AG09319 (cell line): ENCODE measurements around the gene ZNF335.

ENCODE experiments used
- DNase-seq: peaks from one replicate; pipeline ENCODE4 v3.0.0-alpha.2; 2010; ENCODE audit warnings: low read depth; ENCODE audit errors: extremely low read depth
- TF ChIP-seq, protein P1 (sequence below): IDR thresholded peaks from 2 replicates; pipeline ENCODE4 v1.5.1; 2011; ENCODE audit warnings: low read depth, mild to moderate bottlenecking, inconsistent platforms, low read length, moderate library complexity

Gene ZNF335

GRCh38 chr20:45981261-45981660 lies 9.3 kb upstream of the ZNF335 start:
- DNase-seq, result no peak
- TF ChIP-seq, protein P1, sequence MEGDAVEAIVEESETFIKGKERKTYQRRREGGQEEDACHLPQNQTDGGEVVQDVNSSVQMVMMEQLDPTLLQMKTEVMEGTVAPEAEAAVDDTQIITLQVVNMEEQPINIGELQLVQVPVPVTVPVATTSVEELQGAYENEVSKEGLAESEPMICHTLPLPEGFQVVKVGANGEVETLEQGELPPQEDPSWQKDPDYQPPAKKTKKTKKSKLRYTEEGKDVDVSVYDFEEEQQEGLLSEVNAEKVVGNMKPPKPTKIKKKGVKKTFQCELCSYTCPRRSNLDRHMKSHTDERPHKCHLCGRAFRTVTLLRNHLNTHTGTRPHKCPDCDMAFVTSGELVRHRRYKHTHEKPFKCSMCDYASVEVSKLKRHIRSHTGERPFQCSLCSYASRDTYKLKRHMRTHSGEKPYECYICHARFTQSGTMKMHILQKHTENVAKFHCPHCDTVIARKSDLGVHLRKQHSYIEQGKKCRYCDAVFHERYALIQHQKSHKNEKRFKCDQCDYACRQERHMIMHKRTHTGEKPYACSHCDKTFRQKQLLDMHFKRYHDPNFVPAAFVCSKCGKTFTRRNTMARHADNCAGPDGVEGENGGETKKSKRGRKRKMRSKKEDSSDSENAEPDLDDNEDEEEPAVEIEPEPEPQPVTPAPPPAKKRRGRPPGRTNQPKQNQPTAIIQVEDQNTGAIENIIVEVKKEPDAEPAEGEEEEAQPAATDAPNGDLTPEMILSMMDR, result no peak

- DNase-seq, result no peak
- TF ChIP-seq, protein P1, result no peak
These were observed 4.1 kb upstream of the ZNF335 start for GRCh38 chr20:45976086-45976485.

GRCh38 chr20:45975686-45976085 lies 3.7 kb upstream of the ZNF335 start:
- DNase-seq, result no peak
- TF ChIP-seq, protein P1, result no peak

GRCh38 chr20:45974896-45975565 lies 3.0 kb upstream of the ZNF335 start:
- TF ChIP-seq, protein P1, result no peak
- no peak for DNase-seq

DNA sequence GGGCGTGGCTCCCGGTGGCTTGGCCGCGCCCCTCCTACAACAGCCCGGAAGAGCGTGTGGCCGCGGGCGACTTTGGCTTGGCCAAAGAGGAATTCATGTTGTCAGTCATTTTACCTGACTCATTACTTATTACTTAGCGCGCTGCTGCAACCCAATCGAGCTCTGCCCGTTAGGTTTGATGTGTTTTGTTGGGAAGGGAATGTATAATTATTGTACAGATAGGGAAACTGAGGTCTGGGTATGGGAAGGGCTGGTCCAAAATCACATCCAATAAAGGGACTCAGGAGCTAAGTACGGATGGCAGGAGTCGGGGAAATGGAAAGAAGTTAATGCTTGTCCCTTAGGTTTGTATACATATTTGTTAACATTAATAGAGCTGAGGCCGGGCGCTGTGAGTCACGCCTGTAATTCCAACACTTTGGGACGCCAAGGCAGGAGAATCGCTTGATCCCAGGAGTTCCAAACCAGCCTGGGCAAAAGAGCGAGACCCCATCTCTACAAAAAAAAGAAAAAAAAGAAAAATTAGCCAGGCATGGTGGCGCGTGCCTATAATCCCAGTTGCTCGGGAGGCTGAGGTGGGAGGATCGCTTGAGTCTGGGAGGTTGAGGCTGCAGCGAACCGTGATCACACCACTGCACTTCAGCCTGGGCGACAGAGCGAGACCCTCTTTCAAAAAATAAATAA lies 639 bp upstream of the ZNF335 start:
- DNase-seq, result no peak
- TF ChIP-seq, protein P1, result no peak

DNA sequence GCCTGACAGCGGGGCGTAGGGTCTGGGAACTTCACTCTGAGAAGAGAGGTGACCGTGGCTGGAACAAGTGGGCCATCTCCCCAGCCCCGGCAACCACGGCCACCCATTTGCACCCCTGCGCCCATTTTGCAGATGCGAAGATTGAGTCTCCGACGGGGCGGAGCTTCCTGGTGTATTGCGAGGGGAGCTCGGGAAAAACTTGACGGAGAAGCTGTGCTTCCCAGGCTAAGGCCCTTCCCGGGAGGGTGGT lies 653 bp downstream of the ZNF335 start:
- no peak for DNase-seq
- TF ChIP-seq, protein P1, result no peak

GRCh38 chr20:45970646-45971424 lies 1.2 kb downstream of the ZNF335 start:
- no peak for DNase-seq
- TF ChIP-seq, protein P1, result no peak
